A673 (cell line): ENCODE results near the gene GCNT1. TPM values are rescaled to one million over a fixed set of nuclear protein-coding genes. Genes with fewer than 3 reads are reported as not detected.

ENCODE experiments used
- BruUV-seq: library from RNA; stranded (reverse); fragments of 400-500 nt; replicated peaks from 2 replicates; lab custom pipeline; 2021; lab: Mats Ljungman, UMichigan
- CTCF ChIA-PET: fragments of 300-600 bp; sonication (Branson Sonifier 250); formaldehyde crosslinking; loops from one replicate; lab custom pipeline; 2022; ENCODE audit warnings: antibody characterized with exemption; lab: Charles Lee
- POLR2A ChIA-PET: fragments of 300-600 bp; sonication (Branson Sonifier 250); formaldehyde crosslinking; loops from one replicate; lab custom pipeline; 2022; ENCODE audit warnings: antibody characterized with exemption; ENCODE audit not compliant: low non-redundant PET; lab: Charles Lee
- DNase-seq: peaks from one replicate; pipeline ENCODE4 v3.0.0-alpha.2; 2015; ENCODE audit warnings: low spot score
- H3K27ac ChIP-seq: fragments of 200-600 bp; sonication (generic); 2 replicates; pipeline ENCODE4 v1.5.1; 2016; ENCODE audit warnings: mixed run types, low read depth, mild to moderate bottlenecking, mixed read lengths, antibody characterized with exemption, low read length; ENCODE audit not compliant: poor library complexity, severe bottlenecking
- H3K27me3 ChIP-seq: fragments of 200-600 bp; sonication (generic); replicated peaks from 2 replicates; pipeline ENCODE4 v1.6.1; 2017; ENCODE audit warnings: mixed run types, low read depth, mild to moderate bottlenecking, mixed read lengths, antibody characterized with exemption, low read length; ENCODE audit not compliant: insufficient read depth, poor library complexity
- H3K36me3 ChIP-seq: fragments of 200-600 bp; sonication (generic); 2 replicates; pipeline ENCODE4 v1.6.1; 2016; ENCODE audit warnings: mixed run types, mild to moderate bottlenecking, mixed read lengths, antibody characterized with exemption, low read length; ENCODE audit not compliant: insufficient read depth, poor library complexity, severe bottlenecking
- H3K4me1 ChIP-seq: fragments of 200-600 bp; sonication (generic); 2 replicates; pipeline ENCODE4 v1.6.1; 2017; ENCODE audit warnings: mixed run types, mild to moderate bottlenecking, mixed read lengths, antibody characterized with exemption, low read length; ENCODE audit not compliant: insufficient read depth, poor library complexity, severe bottlenecking
- H3K4me3 ChIP-seq: fragments of 200-600 bp; sonication (generic); 2 replicates; pipeline ENCODE4 v1.5.1; 2016; ENCODE audit warnings: low read depth, mixed run types, mild to moderate bottlenecking, mixed read lengths, low read length; ENCODE audit not compliant: poor library complexity, severe bottlenecking
- H3K9me3 ChIP-seq: fragments of 200-600 bp; sonication (generic); 2 replicates; pipeline ENCODE4 v1.6.1; 2016; ENCODE audit warnings: mixed run types, low read depth, mild to moderate bottlenecking, mixed read lengths, antibody characterized with exemption, low read length; ENCODE audit not compliant: poor library complexity, severe bottlenecking
- EZH2 ChIP-seq: fragments of 200-600 bp; sonication (generic); IDR thresholded peaks from 2 replicates; pipeline ENCODE4 v1.6.1; 2017; ENCODE audit warnings: borderline replicate concordance, low read depth, mild to moderate bottlenecking, mixed read lengths, antibody characterized with exemption, low read length; ENCODE audit not compliant: poor library complexity, severe bottlenecking
- intact Hi-C: fragments of 100-400 bp; cut with micrococcal nuclease; formaldehyde crosslinking; loops from one replicate; pipeline ENCODE4 v1.10.0; 2022; ENCODE audit not compliant: unreplicated experiment
- total RNA-seq: library from RNA; stranded (reverse); gene quantifications from 2 replicates; pipeline ENCODE4 v1.2.3, GENCODE V29; 2021
- TF ChIP-seq, protein P1 (sequence below): fragments of 300-800, 200-600 bp; sonication (generic); conservative IDR thresholded peaks from 2 replicates; pipeline ENCODE4 v1.5.1; 2017; ENCODE audit warnings: low read depth, mild to moderate bottlenecking, antibody characterized with exemption, low read length, moderate library complexity, mixed read lengths

The GCNT1 gene
- total RNA-seq, 1 experiment from 2014 or later, result not detected

DNA sequence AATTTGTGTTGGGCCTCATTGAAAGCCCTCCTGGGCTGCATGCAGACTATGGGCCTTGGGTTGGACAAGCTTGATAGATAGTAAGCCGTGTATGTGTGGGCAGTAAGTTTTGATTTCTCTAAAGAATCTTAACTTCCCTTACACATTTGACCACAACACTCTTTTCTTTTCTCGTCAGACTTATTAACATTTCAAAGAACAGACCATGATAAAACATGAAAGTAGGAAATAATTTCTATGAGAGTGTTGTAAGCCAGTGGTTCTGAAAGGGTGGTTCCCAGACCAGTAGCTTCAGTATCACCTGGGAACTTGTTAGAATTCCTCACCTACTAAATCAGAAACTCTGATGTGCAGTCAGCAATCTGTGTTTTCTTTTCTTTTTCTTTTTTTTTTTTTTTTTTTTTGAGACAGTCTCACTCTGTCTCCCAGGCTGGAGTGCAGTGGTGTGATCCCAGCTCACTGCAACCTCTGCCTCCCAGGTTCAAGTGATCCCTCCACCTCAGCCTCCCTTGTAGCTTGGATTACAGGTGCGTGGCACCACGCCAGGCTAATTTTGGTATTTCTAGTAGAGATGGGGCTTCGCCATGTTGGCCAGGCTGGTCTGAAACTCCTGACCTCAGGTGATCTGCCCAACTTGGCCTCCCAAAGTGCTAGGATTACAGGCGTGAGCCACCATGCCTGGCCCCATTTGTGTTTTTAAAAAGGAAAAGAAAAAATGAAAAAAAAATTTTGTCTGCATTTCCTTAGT, 20.0 kb upstream of the GCNT1 start:
- no peak for DNase-seq
- Histone ChIP-seq H3K9me3 (no peaks in the 10 kb centered on the region), H3K27me3 (no peaks in the 10 kb centered on the region), H3K27ac (no peak overlapping the region), H3K36me3 (no peaks in the 10 kb centered on the region), H3K4me3 (no peak overlapping the region), H3K4me1 (no peaks in the 10 kb centered on the region)
- ChIA-PET CTCF (no interaction called here), POLR2A (no interaction called here)
- no TSS peak for BruUV-seq
- intact Hi-C loops, result no loop called here
- TF ChIP-seq, protein P1, sequence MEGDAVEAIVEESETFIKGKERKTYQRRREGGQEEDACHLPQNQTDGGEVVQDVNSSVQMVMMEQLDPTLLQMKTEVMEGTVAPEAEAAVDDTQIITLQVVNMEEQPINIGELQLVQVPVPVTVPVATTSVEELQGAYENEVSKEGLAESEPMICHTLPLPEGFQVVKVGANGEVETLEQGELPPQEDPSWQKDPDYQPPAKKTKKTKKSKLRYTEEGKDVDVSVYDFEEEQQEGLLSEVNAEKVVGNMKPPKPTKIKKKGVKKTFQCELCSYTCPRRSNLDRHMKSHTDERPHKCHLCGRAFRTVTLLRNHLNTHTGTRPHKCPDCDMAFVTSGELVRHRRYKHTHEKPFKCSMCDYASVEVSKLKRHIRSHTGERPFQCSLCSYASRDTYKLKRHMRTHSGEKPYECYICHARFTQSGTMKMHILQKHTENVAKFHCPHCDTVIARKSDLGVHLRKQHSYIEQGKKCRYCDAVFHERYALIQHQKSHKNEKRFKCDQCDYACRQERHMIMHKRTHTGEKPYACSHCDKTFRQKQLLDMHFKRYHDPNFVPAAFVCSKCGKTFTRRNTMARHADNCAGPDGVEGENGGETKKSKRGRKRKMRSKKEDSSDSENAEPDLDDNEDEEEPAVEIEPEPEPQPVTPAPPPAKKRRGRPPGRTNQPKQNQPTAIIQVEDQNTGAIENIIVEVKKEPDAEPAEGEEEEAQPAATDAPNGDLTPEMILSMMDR, result no peak
- no peak for TF ChIP-seq EZH2

DNA sequence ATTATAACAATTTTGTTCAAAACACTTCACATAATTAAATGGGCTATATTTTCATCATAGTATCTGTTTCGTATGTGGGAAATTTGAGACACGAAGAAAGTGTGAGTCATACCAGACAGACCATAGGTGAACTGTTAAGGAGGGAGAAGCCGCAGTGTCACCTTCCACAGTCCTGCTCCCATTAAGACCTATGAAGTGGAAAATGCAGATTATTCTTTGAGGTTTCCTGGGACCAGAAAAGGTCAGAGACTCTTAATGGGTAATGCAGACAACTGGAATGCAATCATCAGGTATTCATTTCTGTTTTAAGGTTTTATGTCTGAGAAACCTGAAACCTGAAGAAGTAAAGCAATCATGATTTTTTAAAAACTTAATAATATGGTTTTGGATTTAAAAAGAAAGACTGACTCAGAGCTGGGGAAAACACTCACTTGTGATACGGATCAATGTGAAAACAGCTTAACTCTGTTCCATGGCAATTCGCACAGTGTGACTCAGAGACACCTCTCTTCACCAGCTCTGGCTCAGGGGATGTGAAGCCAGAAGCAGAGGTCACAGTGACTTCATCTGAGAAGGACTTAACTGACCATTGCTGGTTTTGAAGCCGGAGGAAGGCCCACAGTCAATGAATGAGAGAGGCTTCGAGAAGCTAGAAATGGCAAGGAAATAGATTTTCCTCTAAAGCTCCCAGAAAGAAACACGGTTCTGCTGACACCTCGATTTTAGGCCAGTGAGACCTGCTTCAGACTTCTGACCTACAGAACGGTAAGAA, 17.2 kb upstream of the GCNT1 start:
- Histone ChIP-seq H3K4me3 (no peak overlapping the region), H3K27ac (no peak overlapping the region), H3K4me1 (no peaks in the 10 kb centered on the region), H3K27me3 (no peaks in the 10 kb centered on the region), H3K36me3 (no peaks in the 10 kb centered on the region), H3K9me3 (no peaks in the 10 kb centered on the region)
- ChIA-PET POLR2A (no interaction called here), CTCF (no interaction called here)
- TF ChIP-seq, protein P1, result no peak
- TF ChIP-seq EZH2, result no peak
- no TSS peak for BruUV-seq
- intact Hi-C loops, result no loop called here
- no peak for DNase-seq

DNA sequence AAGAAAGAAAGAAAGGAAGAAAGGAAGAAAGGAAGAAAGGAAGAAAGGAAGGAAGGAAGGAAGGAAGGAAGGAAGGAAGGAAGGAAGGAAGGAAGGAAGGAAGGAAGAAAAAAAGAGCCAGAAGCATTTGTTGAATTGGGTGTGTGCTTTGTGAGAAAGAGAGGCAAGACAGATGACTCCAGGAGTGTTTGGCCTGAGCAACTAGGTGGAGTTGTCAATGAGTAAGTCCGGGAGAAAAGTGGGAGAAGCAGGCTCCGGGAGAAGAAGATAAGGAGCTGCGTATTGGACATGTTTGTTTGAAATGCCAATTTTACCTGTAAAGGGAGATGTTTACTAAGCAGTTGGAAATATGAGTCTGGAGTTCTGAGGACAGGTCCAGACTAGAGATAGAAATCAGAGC, 15.1 kb upstream of the GCNT1 start:
- no peaks in the 10 kb centered on the region for H3K4me1 ChIP-seq
- intact Hi-C loops, result no loop called here
- no peak overlapping the region for H3K27ac ChIP-seq
- no TSS peak for BruUV-seq
- ChIA-PET CTCF (no interaction called here), POLR2A (no interaction called here)
- H3K9me3 ChIP-seq, result no peaks in the 10 kb centered on the region
- no peak overlapping the region for H3K4me3 ChIP-seq
- DNase-seq, result no peak
- no peaks in the 10 kb centered on the region for H3K27me3 ChIP-seq
- H3K36me3 ChIP-seq, result no peaks in the 10 kb centered on the region
- no peak for TF ChIP-seq EZH2
- TF ChIP-seq, protein P1, result no peak
